OCI-LY7 (cell line): ENCODE measurements around the gene MMP23B. TPM values are rescaled to one million over a fixed set of nuclear protein-coding genes. Genes with fewer than 3 reads are reported as not detected.

Source experiments
- BruUV-seq: library from RNA; stranded (reverse); fragments of 400-500 nt; replicated peaks from 2 replicates; lab custom pipeline; 2021; lab: Mats Ljungman, UMichigan
- CTCF ChIA-PET: fragments of 300-600 bp; sonication (Branson Sonifier 250); formaldehyde crosslinking; loops from one replicate; lab custom pipeline; 2022; ENCODE audit warnings: antibody characterized with exemption; ENCODE audit not compliant: unreplicated experiment; lab: Charles Lee
- POLR2A ChIA-PET: fragments of 300-600 bp; sonication (Branson Sonifier 250); formaldehyde crosslinking; loops from one replicate; lab custom pipeline; 2022; ENCODE audit warnings: antibody characterized with exemption; lab: Charles Lee
- DNase-seq: peaks from one replicate; pipeline ENCODE4 v3.0.0-alpha.2; 2015; ENCODE audit warnings: low spot score
- H2AFZ ChIP-seq: fragments of 200-600 bp; sonication (generic), shearing (Covaris generic); 2 replicates; pipeline ENCODE4 v1.6.1; 2014; ENCODE audit warnings: mild to moderate bottlenecking, antibody characterized with exemption, low read length, moderate library complexity
- H3K27ac ChIP-seq: fragments of 200-600 bp; sonication (generic); 2 replicates; pipeline ENCODE4 v1.5.1; 2014; ENCODE audit warnings: mixed run types, low read depth, mild to moderate bottlenecking, moderate library complexity, low read length, inconsistent platforms; ENCODE audit not compliant: poor library complexity, severe bottlenecking
- H3K36me3 ChIP-seq: fragments of 200-600 bp; sonication (generic); 2 replicates; pipeline ENCODE4 v1.6.1; 2014; ENCODE audit warnings: mild to moderate bottlenecking, antibody characterized with exemption, low read length, moderate library complexity, mixed read lengths; ENCODE audit not compliant: insufficient read depth
- H3K4me1 ChIP-seq: fragments of 200-600 bp; sonication (generic); 2 replicates; pipeline ENCODE4 v1.5.1; 2014; ENCODE audit warnings: mild to moderate bottlenecking, low read length; ENCODE audit not compliant: insufficient read depth, poor library complexity, severe bottlenecking
- H3K4me2 ChIP-seq: fragments of 200-600 bp; sonication (generic); 2 replicates; pipeline ENCODE4 v1.6.1; 2014; ENCODE audit warnings: mild to moderate bottlenecking, low read length
- H3K4me3 ChIP-seq: fragments of 200-600 bp; sonication (generic); 2 replicates; pipeline ENCODE4 v1.5.1; 2014; ENCODE audit warnings: mild to moderate bottlenecking, low read depth, low read length; ENCODE audit not compliant: poor library complexity, severe bottlenecking
- H3K79me2 ChIP-seq: fragments of 200-600 bp; sonication (generic); 2 replicates; pipeline ENCODE4 v1.6.1; 2016; ENCODE audit warnings: low read depth, mild to moderate bottlenecking, low read length, moderate library complexity, mixed read lengths; ENCODE audit not compliant: insufficient read depth
- H3K9me2 ChIP-seq: fragments of 200-600 bp; sonication (generic); 2 replicates; pipeline ENCODE4 v1.6.1; 2016; ENCODE audit warnings: mild to moderate bottlenecking, low read length, mixed read lengths; ENCODE audit not compliant: insufficient read depth
- H3K9me3 ChIP-seq: fragments of 200-600 bp; sonication (generic); 2 replicates; pipeline ENCODE4 v1.6.1; 2014; ENCODE audit warnings: mild to moderate bottlenecking, mixed run types, low read length, mixed read lengths
- H4K20me1 ChIP-seq: fragments of 200-600 bp; sonication (generic); 2 replicates; pipeline ENCODE4 v1.6.1; 2014; ENCODE audit warnings: mild to moderate bottlenecking, antibody characterized with exemption, low read length, moderate library complexity, mixed read lengths; ENCODE audit not compliant: insufficient read depth
- EZH2phosphoT487 ChIP-seq: fragments of 200-600 bp; sonication (generic); IDR thresholded peaks from 2 replicates; pipeline ENCODE4 v1.6.1; 2018; ENCODE audit warnings: low read depth, borderline replicate concordance, mild to moderate bottlenecking, mixed run types, antibody characterized with exemption, low read length, moderate library complexity, mixed read lengths
- intact Hi-C: fragments of 100-400 bp; cut with micrococcal nuclease; formaldehyde crosslinking; loops from one replicate; pipeline ENCODE4 v1.10.0; 2022; ENCODE audit not compliant: unreplicated experiment
- total RNA-seq, 2 experiments: library from RNA; depleted of rRNA in 1 of 2; stranded (reverse); fragments of >200 nt in 1 of 2; shearing (Covaris generic) in 1 of 2; gene quantifications; 2 replicates each; pipeline ENCODE4 v1.2.3, GENCODE V29; 2014 to 2022
- TF ChIP-seq, protein P1 (sequence below): fragments of 200-600 bp; sonication (generic); conservative IDR thresholded peaks from 2 replicates; pipeline ENCODE4 v1.5.1; 2014; ENCODE audit warnings: mild to moderate bottlenecking, antibody characterized with exemption, low read length, moderate library complexity, mixed read lengths

The MMP23B gene
- total RNA-seq, 2 experiments from 2014 or later = 2.2 to 7.6 TPM

DNA sequence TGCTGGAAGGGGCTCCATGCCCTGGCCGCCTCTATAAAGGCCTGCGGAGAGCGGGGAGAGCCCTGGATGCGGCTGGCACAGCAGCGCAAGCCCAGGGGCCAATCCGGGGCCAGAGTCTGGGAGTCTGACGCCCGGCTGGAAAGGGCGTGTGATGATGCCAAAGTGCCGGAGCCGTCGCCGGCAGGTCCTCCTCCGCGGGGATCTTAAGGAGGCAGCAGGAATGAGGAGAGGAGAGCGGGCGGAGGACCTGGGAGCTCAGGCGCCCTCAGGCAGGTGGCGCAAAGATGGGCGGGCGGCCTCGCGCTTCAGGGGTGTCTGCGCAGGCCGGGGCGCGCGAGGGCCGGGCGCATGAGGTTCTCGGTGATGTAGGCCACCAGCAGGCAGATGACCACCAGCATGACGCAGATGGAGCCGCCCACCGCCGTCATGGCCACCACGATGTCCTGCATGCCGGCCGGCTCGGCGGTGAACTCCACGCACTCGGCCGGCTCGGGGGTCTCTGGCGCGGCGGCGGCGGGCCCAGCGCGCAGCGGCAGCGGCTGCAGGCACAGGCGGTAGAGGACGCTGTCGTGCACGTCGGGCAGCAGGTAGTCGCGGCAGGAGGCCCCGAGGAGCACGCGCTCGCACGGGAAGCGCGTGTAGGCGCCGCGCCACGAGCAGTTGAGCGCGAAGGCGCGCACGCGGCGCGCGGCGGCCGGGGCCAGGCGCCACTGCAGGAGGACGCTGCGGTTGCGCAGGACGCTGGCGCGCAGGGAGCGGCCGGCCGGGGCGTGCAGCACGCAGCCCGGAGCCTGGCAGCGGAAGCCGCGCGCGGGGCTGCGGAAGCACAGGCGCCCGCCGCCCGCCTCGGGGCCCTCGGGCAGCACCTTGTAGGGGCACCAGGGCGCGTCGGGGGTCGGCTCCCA, 32.7 kb upstream of the MMP23B start:
- Histone ChIP-seq H3K9me3 (no peaks in the 10 kb centered on the region), H3K36me3 (no peaks in the 10 kb centered on the region), H3K27ac (no peak overlapping the region), H4K20me1 (no peaks in the 10 kb centered on the region), H3K9me2 (no peaks in the 10 kb centered on the region), H3K4me1 (peaks cover 8% of the 10 kb centered on the region), H2AFZ (no peak overlapping the region), H3K79me2 (no peaks in the 10 kb centered on the region), H3K4me2 (peak overlapping the region; percentile 30; the same call in 1 of the 2 replicates), H3K4me3 (peak overlapping the region; percentile 24)
- CTCF ChIA-PET = no interaction called here
- peak; percentile 35 for DNase-seq
- TF ChIP-seq, protein P1, sequence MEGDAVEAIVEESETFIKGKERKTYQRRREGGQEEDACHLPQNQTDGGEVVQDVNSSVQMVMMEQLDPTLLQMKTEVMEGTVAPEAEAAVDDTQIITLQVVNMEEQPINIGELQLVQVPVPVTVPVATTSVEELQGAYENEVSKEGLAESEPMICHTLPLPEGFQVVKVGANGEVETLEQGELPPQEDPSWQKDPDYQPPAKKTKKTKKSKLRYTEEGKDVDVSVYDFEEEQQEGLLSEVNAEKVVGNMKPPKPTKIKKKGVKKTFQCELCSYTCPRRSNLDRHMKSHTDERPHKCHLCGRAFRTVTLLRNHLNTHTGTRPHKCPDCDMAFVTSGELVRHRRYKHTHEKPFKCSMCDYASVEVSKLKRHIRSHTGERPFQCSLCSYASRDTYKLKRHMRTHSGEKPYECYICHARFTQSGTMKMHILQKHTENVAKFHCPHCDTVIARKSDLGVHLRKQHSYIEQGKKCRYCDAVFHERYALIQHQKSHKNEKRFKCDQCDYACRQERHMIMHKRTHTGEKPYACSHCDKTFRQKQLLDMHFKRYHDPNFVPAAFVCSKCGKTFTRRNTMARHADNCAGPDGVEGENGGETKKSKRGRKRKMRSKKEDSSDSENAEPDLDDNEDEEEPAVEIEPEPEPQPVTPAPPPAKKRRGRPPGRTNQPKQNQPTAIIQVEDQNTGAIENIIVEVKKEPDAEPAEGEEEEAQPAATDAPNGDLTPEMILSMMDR = peak; percentile 36
- no peak for TF ChIP-seq EZH2phosphoT487
- intact Hi-C loops = no loop called here
- POLR2A ChIA-PET = no interaction called here
- no TSS peak for BruUV-seq

GRCh38 chr1:1599935-1600860, 31.8 kb upstream of the MMP23B start, which contains the start of gene FNDC10:
TSS of gene FNDC10 (minus strand) at chr1:1600135. CDS start at chr1:1600015, 120 bp downstream.
- Histone ChIP-seq H3K9me2 (no peaks in the 10 kb centered on the region), H3K4me1 (peaks cover 8% of the 10 kb centered on the region), H3K36me3 (no peaks in the 10 kb centered on the region), H3K9me3 (no peaks in the 10 kb centered on the region), H2AFZ (no peak within 1 kb of the TSS), H4K20me1 (no peaks in the 10 kb centered on the region), H3K79me2 (no peaks in the 10 kb centered on the region), H3K4me2 (peak within 1 kb of the TSS; percentile 30; the same call in 1 of the 2 replicates), H3K27ac (no peak within 1 kb of the TSS), H3K4me3 (peak within 1 kb of the TSS; percentile 24)
- DNase-seq = no peak
- CTCF ChIA-PET = no interaction called here
- BruUV-seq = no TSS peak
- POLR2A ChIA-PET = no interaction called here
- TF ChIP-seq, protein P1 = no peak
- intact Hi-C loops = no loop called here
